CD4-positive, alpha-beta T cell treated with Interleukin-1 beta for 1 hour (primary cell): Measurements from ENCODE around the gene DIO3.
"Not testable (repeated sequence)": the region's sequence is repeated elsewhere in the genome, so short reads cannot be mapped to it uniquely, and the experiment has no call there.

Experiments
- DNase-seq, 2 donors: peaks; one replicate each; pipeline ENCODE4 v3.0.0-alpha.2; 2020 to 2022

The DIO3 gene

GRCh38 chr14:101543814-101544213, 17.5 kb upstream of the DIO3 start:
- DNase-seq = no peak

DNA sequence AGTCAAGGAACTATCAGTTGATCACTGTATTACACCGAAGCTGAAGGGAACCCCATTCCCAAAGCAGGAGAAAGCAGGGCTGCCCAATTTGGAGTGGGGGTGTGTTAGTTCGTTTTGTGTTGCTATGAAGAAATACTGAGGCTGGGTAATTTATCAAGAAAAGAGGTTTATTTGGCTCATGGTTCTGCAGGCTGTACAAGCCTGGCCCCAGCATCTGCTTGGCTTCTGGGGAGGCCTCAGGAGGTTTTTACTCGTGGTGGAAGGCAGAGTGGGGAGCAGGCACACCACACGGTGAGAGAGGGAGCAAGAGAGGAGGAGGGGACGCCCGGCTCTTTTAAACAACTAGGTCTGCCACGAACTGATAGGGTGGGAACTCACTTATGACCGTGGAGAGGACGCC, 16.7 kb upstream of the DIO3 start:
- DNase-seq = no peak

DNA sequence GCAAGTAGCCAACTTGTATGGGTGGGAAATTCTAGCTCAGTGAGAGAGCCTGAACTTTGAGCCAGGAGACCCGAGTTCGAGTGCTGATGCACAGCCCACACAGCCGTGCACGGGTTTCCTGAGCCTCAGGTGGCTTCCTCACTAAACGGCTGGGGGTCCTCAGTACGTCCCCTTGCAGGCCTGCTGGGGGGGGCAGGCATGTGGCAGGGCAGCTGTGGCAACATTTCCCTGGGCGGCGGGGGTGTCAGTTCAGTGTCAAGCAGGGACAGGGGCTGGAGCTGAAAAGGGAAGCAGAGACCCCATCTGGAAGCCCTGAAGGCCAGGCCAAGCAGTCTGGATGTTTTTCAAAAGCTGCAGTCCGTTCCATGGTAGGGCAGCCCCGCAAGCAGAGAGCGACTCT, 14.6 kb upstream of the DIO3 start:
- no peak for DNase-seq

DNA sequence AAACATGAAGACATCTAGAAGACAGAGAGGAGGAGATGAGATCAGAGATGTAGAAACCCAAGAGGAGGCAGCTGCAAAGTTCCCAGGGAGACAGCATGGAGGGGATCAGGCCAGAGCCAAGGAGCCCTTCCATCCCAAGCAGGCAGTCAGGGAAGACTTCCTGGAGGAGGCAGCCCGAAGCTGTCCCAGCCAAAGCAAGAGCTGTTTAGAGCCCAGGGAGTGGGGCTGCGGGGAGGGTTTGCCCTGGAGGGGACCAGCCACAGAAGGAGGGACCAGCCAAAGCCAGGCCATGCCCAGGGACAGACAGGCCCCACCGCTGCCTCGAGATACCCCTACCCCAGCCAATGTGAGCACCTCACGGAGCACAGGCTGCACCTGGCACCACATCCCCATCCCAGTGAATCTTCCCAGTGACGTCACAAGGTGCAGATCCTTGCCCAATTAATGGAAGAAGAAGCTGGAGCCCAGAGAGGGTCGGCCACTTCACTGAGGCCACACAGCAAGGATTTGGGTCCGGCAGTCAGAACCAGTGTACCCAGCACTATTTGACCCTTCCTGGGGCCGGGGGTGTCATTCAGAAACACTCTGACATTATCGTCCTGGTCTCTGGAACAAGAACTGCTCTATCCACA, 14.1 kb upstream of the DIO3 start:
- DNase-seq = no peak

DNA sequence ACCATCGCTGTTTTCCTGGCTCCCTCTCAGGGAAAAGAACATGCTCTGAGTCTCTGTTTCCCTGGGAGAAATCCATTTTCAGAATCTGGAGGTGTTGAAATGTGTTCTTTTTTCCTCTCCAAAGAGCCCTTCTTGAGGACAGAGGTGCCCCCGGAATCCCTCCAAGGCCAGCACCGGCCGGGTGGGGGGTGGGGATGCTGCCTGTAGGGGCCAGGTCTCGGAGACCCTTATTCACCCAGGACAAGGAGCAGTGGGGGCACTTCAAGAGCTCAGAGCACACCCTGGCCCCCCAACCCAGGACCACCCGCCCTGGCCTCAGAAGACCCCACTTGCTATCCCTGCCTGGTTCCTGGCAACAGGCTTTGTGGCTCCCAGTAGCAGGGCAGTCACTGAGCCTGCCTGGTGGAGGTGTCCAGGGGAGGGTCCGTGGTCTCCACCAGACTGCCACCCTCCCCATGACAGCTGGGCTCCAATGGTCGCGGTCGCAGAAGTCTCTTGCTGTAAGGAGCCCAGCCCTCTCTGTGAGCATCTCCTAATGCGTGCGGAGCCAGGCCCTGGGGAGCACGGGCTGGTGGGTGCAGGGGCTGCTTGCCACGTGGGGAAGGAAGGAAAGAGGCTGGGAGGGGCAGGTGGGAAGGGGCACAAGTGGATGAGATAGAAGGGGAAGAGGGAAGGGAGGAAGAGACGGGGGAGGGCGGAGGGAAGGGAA, 13.2 kb upstream of the DIO3 start:
- DNase-seq = no peak

- no peak for DNase-seq
These were observed 12.6 kb upstream of the DIO3 start for GRCh38 chr14:101548710-101549109.

DNA sequence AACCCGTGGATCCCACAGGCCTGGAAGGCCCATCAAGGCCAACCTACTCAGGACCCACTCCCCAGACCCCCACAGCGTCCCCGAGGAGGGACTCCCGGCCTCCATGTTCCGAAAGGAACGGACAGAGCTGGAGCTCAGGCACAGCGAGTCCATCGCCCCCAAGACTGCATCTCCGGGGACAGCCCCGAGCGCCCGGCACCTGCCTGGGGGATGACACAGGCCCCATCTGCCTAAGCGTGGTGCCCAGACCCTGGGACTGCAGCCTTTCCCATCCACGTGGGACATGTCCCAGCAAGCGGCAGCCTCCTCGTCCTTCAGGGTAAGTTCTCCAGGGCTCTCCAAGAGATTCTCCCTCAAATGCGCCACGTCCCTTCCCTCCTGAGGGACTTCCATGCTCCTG, 12.1 kb upstream of the DIO3 start:
- no peak for DNase-seq

GRCh38 chr14:101550202-101550912, 10.9 kb upstream of the DIO3 start:
- DNase-seq = not testable (repeated sequence)

DNA sequence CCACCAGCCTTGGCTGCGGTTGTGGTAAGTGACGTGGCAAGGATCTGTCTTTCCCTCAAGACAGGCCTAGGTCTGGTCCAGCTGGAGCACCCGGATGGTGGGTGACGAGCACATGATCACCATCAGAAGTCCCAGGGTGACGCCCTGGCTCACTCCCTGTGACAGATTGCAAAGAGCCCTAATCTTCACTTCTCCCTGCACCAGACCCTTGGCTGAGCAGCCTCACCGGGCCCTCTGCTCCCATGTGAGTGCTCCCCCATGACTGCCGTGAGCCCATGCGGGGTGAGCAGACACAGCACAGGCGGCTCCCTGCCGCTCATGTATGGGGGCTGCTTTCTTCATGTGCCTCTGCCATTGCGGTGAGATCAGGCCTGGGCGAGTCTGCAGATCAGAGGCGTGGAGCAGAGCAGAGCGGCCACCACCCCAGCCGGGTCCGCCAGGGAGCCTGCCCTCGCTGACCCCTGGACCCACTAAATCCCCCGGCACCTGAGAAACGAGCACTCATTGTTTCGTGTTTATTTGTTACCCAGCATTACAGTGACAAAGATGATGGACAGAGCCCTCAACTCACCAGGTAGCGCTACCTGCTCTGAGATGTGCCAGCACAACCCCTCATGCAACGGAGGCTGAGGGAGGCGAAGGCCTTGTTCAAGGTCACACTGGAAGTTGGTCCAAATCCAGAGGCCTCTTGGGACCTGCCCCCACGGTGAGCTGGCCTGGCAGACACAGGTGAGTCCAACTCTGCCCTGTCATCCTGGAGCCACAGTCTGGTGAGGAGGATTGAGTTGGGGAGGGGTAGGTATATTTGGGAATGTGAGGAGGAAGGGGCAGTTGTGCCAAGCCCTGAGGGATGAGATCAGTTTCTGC, 9.3 kb upstream of the DIO3 start:
- DNase-seq = no peak

- no peak for DNase-seq
These were observed 8.5 kb upstream of the DIO3 start for GRCh38 chr14:101552786-101553231.

DNA sequence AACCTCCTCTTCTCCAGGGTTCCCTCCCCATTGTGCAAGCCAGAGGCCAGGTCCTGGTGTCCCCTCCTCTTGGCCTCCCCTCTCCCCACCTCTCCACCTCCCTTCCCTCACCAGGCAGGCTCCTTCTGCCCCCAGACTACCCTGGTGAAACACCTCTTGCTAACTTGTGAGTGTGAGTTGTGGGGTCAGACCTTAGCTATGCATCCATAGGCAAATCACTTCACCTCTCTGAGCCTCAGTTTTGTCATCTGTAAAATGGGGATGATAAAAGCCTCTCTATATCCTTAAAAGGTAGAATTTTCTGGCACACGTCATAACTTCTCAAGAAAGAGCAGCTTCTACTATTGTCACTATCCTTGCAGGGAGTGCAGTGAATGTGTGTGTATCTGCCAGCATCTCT, 7.9 kb upstream of the DIO3 start:
- no peak for DNase-seq

DNA sequence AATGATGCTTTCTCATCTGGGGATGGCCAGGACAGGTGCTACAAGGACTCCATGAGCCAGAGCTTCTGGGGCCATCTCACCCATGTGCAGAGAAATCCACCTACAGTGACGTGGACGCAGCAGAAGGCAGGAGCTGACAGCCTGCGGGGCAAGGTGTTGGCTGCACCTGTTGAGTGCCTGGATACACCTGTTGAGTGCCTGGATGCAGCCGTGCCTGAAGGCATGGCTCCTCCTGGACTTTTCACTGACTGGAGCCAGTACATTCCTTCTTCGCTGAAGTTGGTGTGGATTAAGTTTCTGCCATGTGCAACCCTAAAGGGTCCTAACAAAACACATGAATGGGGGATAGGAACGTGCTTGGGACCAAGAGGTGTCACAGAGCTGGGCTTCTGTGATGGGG, 7.4 kb upstream of the DIO3 start:
- DNase-seq = no peak

DNA sequence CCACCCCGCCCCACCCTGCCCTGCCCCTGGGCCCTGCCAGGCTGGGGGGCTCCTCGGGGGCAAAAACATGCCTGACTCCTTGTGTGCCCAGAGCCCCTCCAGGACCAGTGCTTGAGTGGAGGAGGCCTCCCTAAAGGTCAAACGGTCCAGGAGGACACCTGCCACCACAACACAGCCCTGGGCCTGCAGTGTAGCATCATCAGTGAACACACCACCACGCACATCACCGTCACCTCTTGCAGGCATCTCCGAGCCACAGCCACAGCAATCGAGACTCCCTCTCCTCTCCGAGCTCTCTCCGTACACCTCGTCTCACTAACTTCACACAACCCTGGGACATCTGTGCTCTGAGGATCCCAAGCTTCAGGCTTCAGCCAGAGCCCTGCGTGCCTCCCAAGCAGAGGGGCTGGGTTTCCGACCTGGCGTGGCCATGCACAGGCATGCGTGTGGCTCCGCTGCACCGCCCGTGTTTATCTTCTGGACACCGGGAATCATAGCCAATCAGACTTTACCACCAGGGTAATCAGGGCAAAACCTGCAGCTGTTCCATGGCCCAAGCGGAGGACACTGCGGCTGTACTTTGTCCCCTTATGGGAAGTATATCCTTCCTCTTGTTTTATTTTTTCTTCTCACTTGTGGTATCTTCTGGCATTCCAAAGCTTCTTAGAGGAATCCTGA, 6.2 kb upstream of the DIO3 start:
- no peak for DNase-seq

DNA sequence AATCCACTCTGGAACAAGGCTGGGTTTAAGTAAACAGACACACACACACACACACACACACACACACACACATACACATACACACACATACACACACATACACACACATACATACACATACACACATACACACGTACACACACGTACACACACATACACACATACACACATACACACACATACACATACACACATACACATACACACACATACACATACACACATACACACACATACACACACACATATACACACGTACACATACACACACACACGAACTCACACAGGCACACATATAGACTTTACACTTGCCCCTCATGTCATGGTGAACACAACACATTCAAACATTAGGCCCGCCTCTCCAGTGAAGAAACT, 5.6 kb upstream of the DIO3 start:
- DNase-seq = not testable (repeated sequence)

GRCh38 chr14:101556131-101556530, 5.2 kb upstream of the DIO3 start:
- no peak for DNase-seq

DNA sequence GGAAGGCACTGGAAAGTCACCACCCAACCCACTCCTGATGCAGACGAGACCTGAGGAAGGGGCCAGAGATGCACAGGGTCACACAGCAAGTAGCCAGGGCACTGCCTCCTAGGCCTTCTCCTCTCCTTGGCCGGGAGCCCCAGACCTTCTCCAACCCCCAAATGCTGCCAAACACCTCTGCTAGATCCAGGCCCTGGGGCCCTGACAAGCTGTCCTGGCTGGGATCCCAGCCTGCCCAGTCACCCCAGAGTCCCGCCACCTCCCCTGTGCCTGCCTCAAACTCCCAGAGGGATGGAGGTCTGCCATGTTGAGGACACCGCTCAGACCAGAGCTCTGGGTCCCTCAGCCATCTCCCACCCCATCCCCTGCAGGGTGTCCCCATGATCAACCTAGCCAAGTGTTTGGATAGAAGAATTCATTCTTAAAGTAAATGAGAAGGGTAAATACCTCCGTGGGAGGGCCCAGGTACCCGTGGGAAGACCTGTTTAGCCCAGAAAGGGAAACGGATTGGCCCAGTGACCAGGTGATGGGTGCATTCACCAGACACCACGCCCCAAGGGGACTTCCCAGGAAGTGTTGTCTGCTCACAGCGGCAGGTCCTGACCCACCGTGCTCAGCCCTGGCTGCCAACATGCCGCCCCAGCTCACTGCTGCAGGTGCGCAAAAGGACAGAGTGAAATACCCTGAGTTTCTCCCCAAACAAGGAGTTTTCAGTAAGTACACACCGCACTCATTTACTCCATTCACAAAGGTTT, 4.6 kb upstream of the DIO3 start:
- DNase-seq = no peak

DNA sequence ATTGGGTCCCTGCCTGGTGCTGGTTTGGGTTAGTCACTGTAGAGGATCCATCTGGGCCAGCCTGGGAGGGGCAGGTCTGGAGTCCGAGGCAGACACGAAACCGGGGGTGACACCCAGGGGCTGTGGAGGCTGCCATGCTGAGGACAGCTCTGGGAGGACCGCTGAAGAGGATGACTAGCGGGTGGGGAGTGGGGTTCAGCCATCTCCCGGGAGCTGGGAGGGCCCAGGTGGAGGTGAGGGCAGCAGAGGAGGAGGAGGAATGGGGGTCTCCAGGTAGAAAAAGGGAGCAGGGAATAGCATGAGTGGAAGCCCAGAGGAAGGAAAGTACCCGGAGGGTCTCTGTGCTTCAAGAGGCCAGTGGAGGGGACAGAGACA, 4.0 kb upstream of the DIO3 start:
- no peak for DNase-seq

DNA sequence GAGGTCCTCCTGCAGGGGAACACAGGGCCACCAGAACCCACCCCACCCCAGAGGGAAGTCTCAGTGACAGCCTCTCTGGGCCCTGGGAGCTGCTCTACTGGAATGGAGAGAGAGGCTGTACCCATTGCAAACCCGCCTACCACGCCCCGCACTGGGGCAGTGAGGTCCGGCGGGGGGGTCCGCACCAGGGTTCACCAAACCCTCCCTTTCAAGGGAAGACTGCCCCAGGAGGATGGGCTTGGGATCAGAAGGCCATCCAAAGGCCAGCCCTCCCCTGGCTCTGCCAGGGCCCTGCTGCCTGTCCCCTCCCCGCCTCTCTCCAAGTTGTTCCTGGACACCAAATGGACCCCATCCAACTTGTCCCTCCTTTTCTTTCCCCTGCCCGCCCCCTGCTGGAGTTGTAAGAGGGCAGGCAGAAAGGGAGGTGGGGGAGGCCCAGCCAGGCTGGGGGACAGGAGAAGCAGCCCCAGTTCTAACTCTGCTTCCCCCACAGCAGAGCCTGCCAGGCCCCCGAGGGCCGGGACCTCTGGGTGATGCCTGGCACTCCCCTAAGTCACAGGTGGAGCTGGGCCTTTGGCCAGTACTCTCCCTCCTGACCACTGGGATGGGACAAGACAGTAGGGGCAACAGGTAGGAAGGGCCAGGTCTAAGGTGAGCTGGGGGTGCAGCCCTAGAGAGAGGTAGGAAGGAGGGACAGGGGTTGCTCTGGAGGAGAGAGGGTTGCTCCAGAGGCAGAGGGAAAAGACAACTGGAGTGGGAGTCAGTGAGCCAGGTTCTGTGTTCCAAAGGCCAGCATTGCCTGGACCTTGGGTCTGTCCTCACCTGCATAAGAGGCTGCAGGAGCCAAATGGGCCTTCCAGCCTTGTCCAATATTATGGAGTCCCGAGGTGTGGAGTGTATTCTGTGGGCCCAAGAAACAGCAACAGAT, 3.2 kb upstream of the DIO3 start:
- DNase-seq = no peak

DNA sequence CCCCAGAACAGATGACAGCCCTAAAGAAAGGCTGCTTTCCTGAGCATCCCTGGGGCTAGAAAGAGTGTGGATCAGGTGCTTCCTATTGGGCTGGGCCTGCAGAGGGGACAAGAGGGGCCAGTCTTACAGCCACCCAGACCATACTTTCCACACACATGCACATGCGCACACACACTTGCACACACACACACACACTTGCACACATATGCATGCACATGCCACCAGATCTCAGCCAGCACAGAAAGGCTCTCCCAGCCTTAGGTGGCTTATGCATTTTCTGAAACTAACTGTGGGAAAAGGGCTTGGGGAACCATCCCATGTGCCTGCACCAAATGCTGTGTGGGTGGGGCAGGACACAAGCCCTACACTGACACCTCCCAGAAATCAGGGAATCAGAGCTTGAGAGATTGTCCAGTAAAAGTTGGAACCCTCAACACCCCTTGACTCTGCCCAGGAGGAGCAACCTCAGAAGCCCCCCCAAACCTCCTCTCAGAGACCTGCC, 2.5 kb upstream of the DIO3 start:
- no peak for DNase-seq

DNA sequence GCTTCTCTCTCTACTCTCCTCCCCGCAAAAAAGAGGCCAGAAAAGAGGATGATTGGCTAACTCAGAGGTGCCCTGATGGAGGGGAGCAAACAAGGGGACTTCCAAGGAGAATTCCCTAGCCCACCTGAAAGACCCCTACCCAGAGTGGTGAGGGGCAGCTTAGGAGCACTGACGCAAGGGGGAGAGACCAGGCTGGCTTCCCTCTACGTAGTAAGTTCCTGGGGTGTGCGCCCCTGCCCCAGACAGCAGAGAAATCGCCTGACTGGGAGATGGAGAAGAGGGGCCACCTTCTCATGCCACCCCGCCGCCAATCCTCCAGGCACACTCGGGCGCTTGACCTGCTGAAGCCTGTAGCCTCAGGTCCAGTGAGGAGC, 2.1 kb upstream of the DIO3 start:
- no peak for DNase-seq
